K562 (cell line): ENCODE results near the gene CHAD. TPM values are rescaled to one million over a fixed set of nuclear protein-coding genes. Genes with fewer than 3 reads are reported as not detected.
A peak's percentile ranks its signal among the peaks of the same experiment; 100 is the strongest.

Experiments
- ATAC-seq: fragments of 200-7000 bp; cut with Tn5 transposase; 3 replicates; pipeline ENCODE4 v1.9.1; 2020; ENCODE audit warnings: moderate library complexity
- BruUV-seq: library from RNA; stranded (reverse); fragments of 400-500 nt; replicated peaks from 2 replicates; lab custom pipeline; 2021; lab: Mats Ljungman, UMichigan
- CTCF ChIA-PET: fragments of 300-600 bp; formaldehyde crosslinking; extraction: SDS; loops from one replicate; lab custom pipeline; 2021; ENCODE audit warnings: low intra/inter-chr PET ratio; lab: Yijun Ruan, JAX
- POLR2A ChIA-PET: fragments of 300-600, 350-650 bp; sonication (Branson Sonifier 250); formaldehyde crosslinking; extraction: SDS; loops from one replicate; lab custom pipeline; 2021; ENCODE audit warnings: antibody characterized with exemption, inconsistent platforms; lab: Yijun Ruan, JAX
- DNase-seq, 4 experiments: peaks; one replicate each; pipeline versions ENCODE4 v3.0.0 to v3.0.0-alpha.2; 2011 to 2018; ENCODE audit warnings: low spot score in 3 of 4, mixed read lengths in 3 of 4; ENCODE audit errors: extremely low read depth in 1 of 4
- FAIRE-seq: peaks from 2 replicates; lab custom pipeline; 2011; peaks lifted over from hg19 to GRCh38; lab: Jason Lieb, UNC
- H2AFZ ChIP-seq: 2 replicates; pipeline ENCODE4 v1.6.0; 2011; ENCODE audit warnings: low read depth, low read length, control low read depth, inconsistent platforms
- H3K27ac ChIP-seq: fragments of 200-600 bp; 3 replicates; pipeline ENCODE4 v1.8.0; 2011; ENCODE audit warnings: low read depth, mild to moderate bottlenecking, control low read depth, inconsistent platforms, low read length, moderate library complexity, mixed read lengths; ENCODE audit errors: extremely low read depth
- H3K27me3 ChIP-seq, 2 experiments: fragments of 300-600 bp in 1 of 2; 2 replicates in 1 of 2; 3 replicates in 1 of 2; pipeline versions ENCODE4 v1.6.0 to v1.8.0; 2011; ENCODE audit warnings: inconsistent platforms in 2 of 2, low read length in 2 of 2, mild to moderate bottlenecking in 1 of 2, mixed read lengths in 1 of 2, moderate library complexity in 1 of 2; ENCODE audit not compliant: control insufficient read depth in 2 of 2, insufficient read depth in 2 of 2
- H3K36me3 ChIP-seq: fragments of 300-600 bp; 3 replicates; pipeline ENCODE4 v1.8.0; 2011; ENCODE audit warnings: mild to moderate bottlenecking, low read length, inconsistent platforms; ENCODE audit not compliant: control insufficient read depth, insufficient read depth
- H3K4me1 ChIP-seq, 2 experiments: fragments of 200-600 bp in 1 of 2; replicated peaks in 1 of 2; 2 replicates in 1 of 2; 3 replicates in 1 of 2; pipeline versions ENCODE4 v1.5.1 to v1.8.0; 2011; ENCODE audit warnings: inconsistent platforms in 2 of 2, low read length in 2 of 2, mild to moderate bottlenecking in 1 of 2, mixed read lengths in 1 of 2, moderate library complexity in 1 of 2; ENCODE audit not compliant: control insufficient read depth in 2 of 2, insufficient read depth in 2 of 2
- H3K4me2 ChIP-seq: 2 replicates; pipeline ENCODE4 v1.6.1; 2011; ENCODE audit warnings: low read length, control low read depth, inconsistent platforms, mixed read lengths; ENCODE audit not compliant: insufficient read depth
- H3K4me3 ChIP-seq: fragments of 200-600 bp; sonication (generic), shearing (Covaris generic); 2 replicates; pipeline ENCODE4 v1.5.1; 2016; ENCODE audit warnings: control low read depth, inconsistent platforms
- H3K79me2 ChIP-seq: fragments of 200-600 bp; 3 replicates; pipeline ENCODE4 v1.8.0; 2011; ENCODE audit warnings: low read length, inconsistent platforms; ENCODE audit not compliant: control insufficient read depth, insufficient read depth
- H3K9ac ChIP-seq, 2 experiments: 2 replicates each; pipeline versions ENCODE4 v1.6.0 to v1.6.1; 2011; ENCODE audit warnings: low read depth in 2 of 2, low read length in 2 of 2, control low read depth in 1 of 2, inconsistent platforms in 1 of 2, mild to moderate bottlenecking in 1 of 2, mixed read lengths in 1 of 2; ENCODE audit not compliant: insufficient read depth in 1 of 2
- H3K9me1 ChIP-seq: one replicate; pipeline ENCODE4 v1.6.0; 2011; ENCODE audit warnings: inconsistent platforms, mild to moderate bottlenecking, low read length, moderate library complexity; ENCODE audit not compliant: control insufficient read depth, insufficient read depth
- H3K9me3 ChIP-seq: replicated peaks from 2 replicates; pipeline ENCODE4 v1.5.1; 2011; ENCODE audit warnings: low read depth, low read length, inconsistent platforms; ENCODE audit not compliant: control insufficient read depth, insufficient read depth
- H4K20me1 ChIP-seq: replicated peaks from 2 replicates; pipeline ENCODE4 v1.6.1; 2011; ENCODE audit warnings: low read length, inconsistent platforms, mixed read lengths; ENCODE audit not compliant: control insufficient read depth, insufficient read depth
- CXXC5 ChIP-seq: fragments of 250-450 bp; sonication (Bioruptor Pico); IDR thresholded peaks from 2 replicates; pipeline ENCODE4 v1.8.0; 2022; ENCODE audit warnings: inconsistent platforms, mild to moderate bottlenecking, moderate library complexity
- EHMT2 ChIP-seq: fragments of 450-650 bp; IDR thresholded peaks from 2 replicates; pipeline ENCODE4 v1.6.1; 2018; ENCODE audit warnings: antibody characterized with exemption
- GABPB1 ChIP-seq: sonication (generic); formaldehyde crosslinking; IDR thresholded peaks from 2 replicates; pipeline ENCODE4 v1.8.0; 2022; ENCODE audit warnings: mild to moderate bottlenecking, missing genetic modification reagents
- GTF2B ChIP-seq: IDR thresholded peaks from 2 replicates; pipeline ENCODE4 v1.6.1; 2011; ENCODE audit not compliant: insufficient read length; ENCODE audit errors: extremely low read depth
- HDAC1 ChIP-seq, 2 experiments: fragments of 450-650 bp; IDR thresholded peaks; 2 replicates each; pipeline ENCODE4 v1.6.1; 2016 to 2017; ENCODE audit warnings: inconsistent platforms in 1 of 2, mild to moderate bottlenecking in 1 of 2, moderate library complexity in 1 of 2
- MEIS2 ChIP-seq: fragments of 450-650 bp; IDR thresholded peaks from 2 replicates; pipeline ENCODE4 v1.6.1; 2014; ENCODE audit warnings: mild to moderate bottlenecking; ENCODE audit not compliant: partially characterized antibody
- MTF1 ChIP-seq: fragments of 250-450 bp; sonication (Bioruptor Pico); IDR thresholded peaks from 2 replicates; pipeline ENCODE4 v1.9.0; 2021; ENCODE audit warnings: moderate library complexity, mild to moderate bottlenecking, inconsistent platforms, borderline replicate concordance
- PBX2 ChIP-seq, 2 experiments: IDR thresholded peaks in 1 of 2; conservative IDR thresholded peaks in 1 of 2; 2 replicates each; pipeline ENCODE4 v1.6.1; 2016; ENCODE audit warnings: low read depth in 2 of 2, mild to moderate bottlenecking in 1 of 2, missing compliant biosample characterization in 1 of 2, missing genetic modification characterization in 1 of 2, moderate library complexity in 1 of 2
- PCBP2 ChIP-seq: fragments of 200-400 bp; formaldehyde crosslinking; IDR thresholded peaks from 2 replicates; pipeline ENCODE4 v1.6.1; 2018; ENCODE audit warnings: low read length, low read depth, mild to moderate bottlenecking, moderate library complexity; ENCODE audit not compliant: poor library complexity, severe bottlenecking
- PTTG1 ChIP-seq: fragments of 450-650 bp; IDR thresholded peaks from 2 replicates; pipeline ENCODE4 v1.6.1; 2016; ENCODE audit warnings: low read depth, mild to moderate bottlenecking, missing genetic modification characterization, missing compliant biosample characterization
- SP1 ChIP-seq: sonication (generic); formaldehyde crosslinking; IDR thresholded peaks from 2 replicates; pipeline ENCODE4 v1.8.1; 2022; ENCODE audit warnings: mild to moderate bottlenecking, missing genetic modification reagents
- ZBTB7A ChIP-seq: IDR thresholded peaks from 2 replicates; pipeline ENCODE4 v1.6.1; 2011; ENCODE audit warnings: low read depth, mild to moderate bottlenecking, low read length, moderate library complexity, borderline replicate concordance; ENCODE audit not compliant: control insufficient read depth
- ZNF121 ChIP-seq: sonication (generic); formaldehyde crosslinking; conservative IDR thresholded peaks from 2 replicates; pipeline ENCODE4 v1.8.0; 2022; ENCODE audit warnings: missing genetic modification reagents
- ZNF347 ChIP-seq: fragments of 450-650 bp; formaldehyde crosslinking; IDR thresholded peaks from 2 replicates; pipeline ENCODE4 v1.4.0; 2020; ENCODE audit warnings: low read depth, mild to moderate bottlenecking, moderate library complexity
- ZNF354B ChIP-seq: fragments of 250-450 bp; sonication (Bioruptor Pico); IDR thresholded peaks from 2 replicates; pipeline ENCODE4 v1.4.0; 2020
- ZNF511 ChIP-seq: sonication (generic); formaldehyde crosslinking; IDR thresholded peaks from 2 replicates; pipeline ENCODE4 v1.8.0; 2022; ENCODE audit warnings: mild to moderate bottlenecking, missing genetic modification reagents
- ZSCAN32 ChIP-seq: fragments of 450-650 bp; formaldehyde crosslinking; IDR thresholded peaks from 2 replicates; pipeline ENCODE4 v1.4.0; 2020; ENCODE audit warnings: mild to moderate bottlenecking, moderate library complexity
- WGBS: fragments of 100-300 bp; shearing (Covaris generic); methylation state at CpG from one replicate; pipeline ENCODE4 v1.1.6; 2016; ENCODE audit warnings: low coverage, mixed read lengths; ENCODE audit not compliant: insufficient coverage; ENCODE audit errors: missing lambda C conversion rate; 5-methylcytosine and 5-hydroxymethylcytosine counted together
- in situ Hi-C: fragments of 300-500 bp; cut with MboI; formaldehyde crosslinking; loops from 4 replicates; pipeline ENCODE4 v1.15.0; 2018; ENCODE audit warnings: inconsistent platforms, mixed read lengths
- intact Hi-C: fragments of 100-400 bp; cut with micrococcal nuclease; formaldehyde crosslinking; loops from 2 replicates; pipeline ENCODE4 v1.14.2; 2022
- polyA plus RNA-seq, 8 experiments: library from polyadenylated mRNA; depleted of rRNA in 4 of 8; stranded (reverse) in 5 of 8; unstranded in 3 of 8; fragments of >200 nt; fragmentation: Nextera tagmentation in 2 of 8; fragmentation: Illumina TruSeq in 1 of 8; extraction: Ambion mirVana in 2 of 8; extraction: Trizol in 1 of 8; gene quantifications; 2 replicates each; pipeline versions ENCODE4 v1.2.1 to v1.2.3, GENCODE V29; 2011 to 2014; ENCODE audit warnings: inconsistent platforms in 1 of 8, missing spikeins in 1 of 8
- total RNA-seq, 7 experiments: library from RNA; depleted of rRNA in 6 of 7; stranded (reverse); fragments of >200 nt in 6 of 7; fragmentation: Illumina TruSeq in 2 of 7; extraction: Trizol in 2 of 7; gene quantifications; 2 replicates each; pipeline versions ENCODE4 v1.2.1 to v1.2.3, GENCODE V29; 2011 to 2021; ENCODE audit warnings: low replicate concordance in 1 of 7

The CHAD gene
- total and polyA plus RNA-seq, 9 of the 15 experiments (the other 6 are each of a cell fraction or from before 2014, with no cell fraction given): not detected

GRCh38 chr17:50458270-50458669 is 10.4 kb downstream of the CHAD start:
- no peaks in the 10 kb centered on the region for H3K9me1 ChIP-seq
- no peak overlapping the region for H3K4me2 ChIP-seq
- H3K9me3 ChIP-seq: no peaks in the 10 kb centered on the region
- FAIRE-seq: no peak
- WGBS: 17% methylated on average over 3 of the region's 3 CpGs
- H4K20me1 ChIP-seq: peaks cover 11% of the 10 kb centered on the region; the same call in 1 of the 2 replicates
- POLR2A ChIA-PET: interaction anchor here (0.5 to 1.7 kb wide), 9 partner anchors 15 to 656 kb away, joined by 3 to 7 read pairs (median 3); no protein-coding TSS in a partner anchor
- TF ChIP-seq EHMT2 (no peak), HDAC1 (IDR thresholded peaks at IDR 0.05) (no peak), PCBP2 (no peak), CXXC5 (no peak), ZNF347 (CRISPR knock-in tag) (no peak), PBX2 (CRISPR knock-in tag; IDR thresholded peaks at IDR 0.05; ENCODE audit: low read depth) (no peak), PBX2 (tag; conservative IDR thresholded peaks at IDR 0.05; ENCODE audit: low read depth) (peak; percentile 57), MEIS2 (peak; percentile 49), SP1 (no peak), MTF1 (no peak), GTF2B (no peak), ZNF511 (CRISPR knock-in tag) (no peak), ZNF354B (CRISPR knock-in tag) (no peak), ZSCAN32 (CRISPR knock-in tag) (no peak), GABPB1 (CRISPR knock-in tag) (no peak), PTTG1 (tag) (no peak), ZNF121 (no peak), ZBTB7A (no peak)
- TF ChIP-seq, all 486 proteins: peak for 2
- Histone ChIP-seq H3K4me3 (no peak overlapping the region), H2AFZ (no peak overlapping the region), H3K27me3 (peaks cover 2 to 56% of the 10 kb centered on the region in 2 experiments; a peak in 4 of 5 replicates), H3K4me1 (peaks cover 0 to 6% of the 10 kb centered on the region in 2 experiments; a peak in 2 of 5 replicates), H3K36me3 (no peaks in the 10 kb centered on the region), H3K79me2 (no peaks in the 10 kb centered on the region), H3K9ac (peak overlapping the region in 1 of 2 experiments; percentile 22; a peak in 1 of 4 replicates), H3K27ac (no peak overlapping the region)
- BruUV-seq: no TSS peak
- DNase-seq: no peak
- intact Hi-C loops: no loop called here
- CTCF ChIA-PET: no interaction called here
- no peak for ATAC-seq
- in situ Hi-C loops: no loop called here
